Endothelial cell of umbilical vein (primary cell): ENCODE results near the gene SPSB3. TPM values are rescaled to one million over a fixed set of nuclear protein-coding genes. Genes with fewer than 3 reads are reported as not detected.

Experiments used
- BruUV-seq: library from RNA; stranded (reverse); fragments of 400-500 nt; replicated peaks from 2 replicates; lab custom pipeline; 2021; lab: Mats Ljungman, UMichigan
- CTCF ChIA-PET: fragments of 300-600, 350-600 bp; sonication (Branson Sonifier 250); formaldehyde crosslinking; loops from one replicate; lab custom pipeline; 2021; ENCODE audit warnings: antibody characterized with exemption, inconsistent platforms; lab: Charles Lee
- POLR2A ChIA-PET: fragments of 300-600, 350-600 bp; sonication (Branson Sonifier 250); formaldehyde crosslinking; loops from one replicate; lab custom pipeline; 2021; ENCODE audit warnings: antibody characterized with exemption, inconsistent platforms; lab: Charles Lee
- DNase-seq: peaks from one replicate; pipeline ENCODE4 v3.0.0-alpha.2; 2011; ENCODE audit warnings: low read depth, low spot score
- FAIRE-seq: peaks from 2 replicates; lab custom pipeline; 2011; peaks lifted over from hg19 to GRCh38; lab: Jason Lieb, UNC
- H2AFZ ChIP-seq: 2 replicates; pipeline ENCODE4 v1.6.0; 2012; ENCODE audit warnings: low read depth, low read length, control low read depth, inconsistent platforms
- H3K27ac ChIP-seq: 2 replicates; pipeline ENCODE4 v1.5.1; 2011; ENCODE audit warnings: low read depth, mild to moderate bottlenecking, control low read depth, low read length, moderate library complexity; ENCODE audit not compliant: insufficient read depth
- H3K27me3 ChIP-seq, 2 experiments: 2 replicates each; pipeline versions ENCODE4 v1.6.0 to v1.6.1; 2011; ENCODE audit warnings: low read length in 2 of 2, mixed read lengths in 1 of 2; ENCODE audit not compliant: control insufficient read depth in 2 of 2, insufficient read depth in 2 of 2
- H3K36me3 ChIP-seq, 2 experiments: 2 replicates in 1 of 2; 3 replicates in 1 of 2; pipeline ENCODE4 v1.5.1; 2011; ENCODE audit warnings: low read length in 2 of 2, mild to moderate bottlenecking in 1 of 2, moderate library complexity in 1 of 2; ENCODE audit not compliant: control insufficient read depth in 2 of 2, insufficient read depth in 2 of 2; ENCODE audit errors: extremely low read depth in 1 of 2
- H3K4me1 ChIP-seq: 3 replicates; pipeline ENCODE4 v1.5.1; 2011; ENCODE audit warnings: mild to moderate bottlenecking, low read length; ENCODE audit not compliant: control insufficient read depth, insufficient read depth; ENCODE audit errors: extremely low read depth
- H3K4me2 ChIP-seq: 2 replicates; pipeline ENCODE4 v1.6.1; 2011; ENCODE audit warnings: low read length, control low read depth, mixed read lengths; ENCODE audit not compliant: insufficient read depth
- H3K4me3 ChIP-seq, 3 experiments: fragments of 200-600 bp in 1 of 3; sonication (generic), shearing (Covaris generic) in 1 of 3; replicated peaks in 1 of 3; 2 replicates each; pipeline ENCODE4 v1.5.1; 2011 to 2016; ENCODE audit warnings: control low read depth in 3 of 3, low read length in 3 of 3, mild to moderate bottlenecking in 2 of 3, inconsistent platforms in 1 of 3, low read depth in 1 of 3, moderate library complexity in 1 of 3; ENCODE audit not compliant: insufficient read depth in 1 of 3
- H3K79me2 ChIP-seq: 2 replicates; pipeline ENCODE4 v1.6.0; 2012; ENCODE audit warnings: low read length, inconsistent platforms; ENCODE audit not compliant: control insufficient read depth, insufficient read depth
- H3K9ac ChIP-seq: replicated peaks from 2 replicates; pipeline ENCODE3; 2011; ENCODE audit warnings: low read length, control low read depth; ENCODE audit not compliant: insufficient read depth; ENCODE audit errors: extremely low read depth
- H3K9me1 ChIP-seq: replicated peaks from 3 replicates; pipeline ENCODE4 v1.6.0; 2011; ENCODE audit warnings: mild to moderate bottlenecking, low read length; ENCODE audit not compliant: control insufficient read depth, insufficient read depth; ENCODE audit errors: extremely low read depth
- H3K9me3 ChIP-seq: replicated peaks from 2 replicates; pipeline ENCODE4 v1.5.1; 2012; ENCODE audit warnings: low read length, inconsistent platforms; ENCODE audit not compliant: control insufficient read depth, insufficient read depth
- H4K20me1 ChIP-seq: replicated peaks from 2 replicates; pipeline ENCODE3; 2011; ENCODE audit warnings: mild to moderate bottlenecking, low read length; ENCODE audit not compliant: control insufficient read depth, insufficient read depth; ENCODE audit errors: extremely low read depth
- CTCF ChIP-seq, 2 donors: IDR thresholded peaks; 1 replicate in 1 of 2; 2 replicates in 1 of 2; pipeline ENCODE4 v1.5.1; 2011; ENCODE audit warnings: low read length in 2 of 2, mild to moderate bottlenecking in 2 of 2, moderate library complexity in 2 of 2, control low read depth in 1 of 2, inconsistent platforms in 1 of 2, low read depth in 1 of 2; ENCODE audit not compliant: insufficient read depth in 1 of 2; ENCODE audit errors: extremely low read depth in 1 of 2
- EZH2 ChIP-seq: IDR thresholded peaks from 2 replicates; pipeline ENCODE4 v1.6.1; 2012; ENCODE audit warnings: borderline replicate concordance, low read depth, mild to moderate bottlenecking, moderate library complexity, low read length, inconsistent platforms; ENCODE audit not compliant: severe bottlenecking
- FOS ChIP-seq: IDR thresholded peaks from 2 replicates; pipeline ENCODE4 v1.6.1; 2011; ENCODE audit warnings: mild to moderate bottlenecking, low read length, moderate library complexity, borderline replicate concordance; ENCODE audit not compliant: insufficient read depth
- GATA2 ChIP-seq: IDR thresholded peaks from 2 replicates; pipeline ENCODE4 v1.7.0; 2011; ENCODE audit warnings: low read depth, mild to moderate bottlenecking, moderate library complexity, mixed read lengths, low read length; ENCODE audit not compliant: insufficient read length, insufficient read depth
- JUN ChIP-seq: IDR thresholded peaks from 2 replicates; pipeline ENCODE4 v1.6.1; 2011; ENCODE audit warnings: borderline replicate concordance, low read depth; ENCODE audit not compliant: insufficient read length, insufficient read depth
- MAX ChIP-seq: IDR thresholded peaks from 2 replicates; pipeline ENCODE4 v1.6.1; 2011; ENCODE audit not compliant: insufficient read depth, insufficient read length
- MYC ChIP-seq: IDR thresholded peaks from one replicate; pipeline ENCODE4 v1.6.1; 2011; ENCODE audit warnings: mild to moderate bottlenecking, low read depth, low read length
- POLR2A ChIP-seq: IDR thresholded peaks from 2 replicates; pipeline ENCODE4 v1.6.1; 2012; ENCODE audit warnings: low read depth, mild to moderate bottlenecking, control low read depth, low read length
- POLR2AphosphoS5 ChIP-seq: IDR thresholded peaks from 2 replicates; pipeline ENCODE4 v1.6.1; 2012; ENCODE audit warnings: low read depth, mild to moderate bottlenecking, control low read depth, low read length, moderate library complexity; ENCODE audit not compliant: insufficient read depth
- dilution Hi-C: fragments of 300-500 bp; cut with MboI; formaldehyde crosslinking; loops from one replicate; pipeline ENCODE4 v1.15.0; 2019; ENCODE audit warnings: low sequenced_read_pairs; ENCODE audit not compliant: extremely low pct_ligation_motif_present
- intact Hi-C: fragments of 100-400 bp; cut with micrococcal nuclease; formaldehyde crosslinking; loops from one replicate; pipeline ENCODE4 v1.10.0; 2022
- polyA plus RNA-seq, 4 experiments: library from polyadenylated mRNA; depleted of rRNA in 3 of 4; stranded (reverse) in 3 of 4; unstranded in 1 of 4; fragments of >200 nt; gene quantifications; 2 replicates each; pipeline versions ENCODE4 v1.2.1 to v1.2.3, GENCODE V29; 2011 to 2012; ENCODE audit warnings: missing spikeins in 1 of 4
- total RNA-seq: library from RNA; stranded (reverse); gene quantifications from 2 replicates; pipeline ENCODE4 v1.2.3, GENCODE V29; 2021

Gene SPSB3
- total and polyA plus RNA-seq, 2 donors (not counting 3 experiments of a cell fraction or from before 2014, with no cell fraction given): 39.0 to 86.2 TPM

- POLR2A ChIA-PET: no interaction called here
- Histone ChIP-seq H2AFZ (no peak overlapping the region), H4K20me1 (no peaks in the 10 kb centered on the region), H3K4me2 (no peak overlapping the region), H3K4me3 (no peak overlapping the region), H3K27ac (no peak overlapping the region), H3K79me2 (no peaks in the 10 kb centered on the region), H3K36me3 (peaks cover 0 to 28% of the 10 kb centered on the region in 2 experiments), H3K27me3 (no peaks in the 10 kb centered on the region), H3K4me1 (no peaks in the 10 kb centered on the region), H3K9me3 (no peaks in the 10 kb centered on the region), H3K9ac (no peak overlapping the region), H3K9me1 (no peaks in the 10 kb centered on the region)
- intact Hi-C loops: no loop called here
- dilution Hi-C loops: no loop called here
- BruUV-seq: no TSS peak
- CTCF ChIA-PET: no interaction called here
- no peak for DNase-seq
- no peak for FAIRE-seq
- TF ChIP-seq CTCF (IDR thresholded peaks at IDR 0.05; ENCODE audit: extremely low read depth in 1 of 2, insufficient read depth in 1 of 2, low read depth in 1 of 2, low read length in 2 of 2): no peak
- TF ChIP-seq POLR2A: no peak
- no peak for TF ChIP-seq FOS
- no peak for TF ChIP-seq EZH2
- TF ChIP-seq JUN: no peak
- TF ChIP-seq POLR2AphosphoS5: no peak
- no peak for TF ChIP-seq MYC
- no peak for TF ChIP-seq MAX
- no peak for TF ChIP-seq GATA2
These were observed 27.0 kb upstream of the SPSB3 start for GRCh38 chr16:1809281-1809801.
